GM20431 (cell line): ENCODE measurements around the gene STON1.
"Not testable (repeated sequence)": the region's sequence is repeated elsewhere in the genome, so short reads cannot be mapped to it uniquely, and the experiment has no call there.

Source experiments
- in situ Hi-C: fragments of 300-500 bp; cut with MseI, MboI; formaldehyde crosslinking; loops from one replicate; pipeline ENCODE4 v1.15.0; 2020; ENCODE audit warnings: low sequenced_read_pairs; ENCODE audit not compliant: unreplicated experiment

The STON1 gene

DNA sequence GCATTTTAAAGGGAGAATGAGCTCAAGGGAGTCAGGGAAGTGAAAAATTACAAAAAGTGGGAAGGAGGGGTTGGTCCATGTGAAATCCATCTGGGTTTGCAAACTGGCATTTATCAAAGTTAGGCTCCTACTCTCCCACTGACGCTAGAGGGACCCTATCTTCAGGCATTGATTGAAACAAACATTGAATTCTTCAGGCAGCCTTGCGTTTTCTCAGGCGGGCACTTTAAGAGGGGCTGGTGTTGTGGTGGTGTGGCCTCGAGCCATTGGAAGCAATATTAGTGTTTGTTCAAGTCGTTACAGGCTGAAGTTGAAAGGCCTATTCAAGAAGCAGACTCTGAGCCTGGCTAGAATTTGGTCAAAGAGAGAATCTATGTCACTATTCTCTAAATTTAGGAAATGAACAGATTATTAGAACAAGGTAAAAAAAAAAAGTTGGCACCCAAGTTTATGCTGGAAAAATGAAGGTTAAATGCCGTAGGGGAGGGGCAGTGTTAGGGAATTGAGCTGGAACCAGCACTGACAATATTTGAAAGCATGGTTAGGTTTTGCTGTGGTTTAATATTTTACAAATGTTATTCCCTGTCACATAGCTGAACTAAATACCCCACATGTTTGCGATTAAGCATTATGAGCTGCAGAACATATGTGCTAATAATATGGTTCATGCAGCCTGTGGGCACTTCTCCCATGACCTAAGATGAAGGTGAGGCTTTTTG is 36.8 kb downstream of the STON1 start:
- in situ Hi-C loops, result no loop called here

- in situ Hi-C loops, result no loop called here
These were observed 37.7 kb downstream of the STON1 start for GRCh38 chr2:48567671-48568070.

GRCh38 chr2:48568547-48568946 is 38.6 kb downstream of the STON1 start:
- in situ Hi-C loops, result no loop called here

GRCh38 chr2:48569433-48569832 is 39.5 kb downstream of the STON1 start:
- in situ Hi-C loops, result no loop called here

GRCh38 chr2:48572816-48573215 is 42.9 kb downstream of the STON1 start:
- in situ Hi-C loops, result no loop called here

- in situ Hi-C loops, result no loop called here
These were observed 44.7 kb downstream of the STON1 start for GRCh38 chr2:48574353-48575287.

DNA sequence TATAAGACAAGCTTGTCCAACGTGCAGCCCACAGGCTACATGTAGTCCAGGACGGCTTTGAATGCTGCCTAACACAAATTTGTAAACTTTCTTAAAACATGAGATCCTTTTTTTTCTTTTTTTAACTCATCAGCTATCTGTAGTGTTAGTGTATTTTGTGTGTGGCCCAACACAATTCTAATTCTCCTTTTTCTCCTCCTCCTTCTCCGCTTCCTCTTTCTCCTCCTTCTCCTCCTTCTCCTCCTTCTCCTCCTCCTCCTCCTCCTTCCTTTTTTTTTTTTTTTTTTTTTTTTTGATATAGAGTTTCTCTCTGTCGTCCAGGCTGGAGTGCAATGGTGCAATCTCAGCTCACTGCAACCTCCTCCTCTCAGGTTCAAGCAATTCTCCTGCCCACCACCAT is 48.4 kb downstream of the STON1 start:
- in situ Hi-C loops, result no loop called here

- in situ Hi-C loops, result no loop called here
These were observed 54.0 kb downstream of the STON1 start for GRCh38 chr2:48583961-48584360.

DNA sequence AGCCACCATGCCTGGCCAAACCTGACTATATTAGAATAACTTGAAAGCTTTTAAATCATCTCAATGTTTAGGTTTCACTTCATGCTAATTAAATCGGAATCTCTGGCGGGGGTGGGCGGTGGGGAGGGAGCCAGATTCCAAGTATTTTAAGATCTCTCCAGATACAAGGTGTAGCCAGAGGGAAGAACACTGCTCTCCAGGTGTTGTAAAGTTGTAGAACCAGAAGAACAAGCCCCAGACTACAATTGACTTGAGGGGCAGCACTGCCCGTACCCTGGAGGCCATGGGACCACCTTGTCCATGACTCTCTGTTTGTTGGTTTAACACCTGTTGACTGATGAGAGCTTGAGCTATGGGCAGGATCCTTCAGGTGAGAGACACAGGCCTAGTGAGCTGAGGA is 54.6 kb downstream of the STON1 start:
- in situ Hi-C loops, result no loop called here

DNA sequence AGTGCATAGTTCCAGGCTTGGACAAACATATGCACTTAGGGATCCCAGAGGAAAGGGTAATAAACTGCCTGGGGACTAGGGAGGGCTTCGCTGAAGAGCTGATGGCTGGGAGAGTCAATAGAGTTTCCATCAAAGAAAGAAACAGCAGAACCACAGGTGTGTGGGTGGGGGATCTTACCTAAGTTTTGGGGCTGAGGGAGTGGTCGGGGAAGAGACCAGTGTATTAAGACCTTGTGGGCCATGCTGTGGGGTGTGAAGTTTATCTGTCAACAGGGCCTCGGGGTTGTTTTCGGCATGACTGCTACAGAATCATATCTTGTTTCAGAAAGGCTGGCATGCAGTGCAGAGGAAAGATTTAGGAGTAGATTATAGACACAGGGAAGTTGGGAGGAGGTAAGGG is 56.5 kb downstream of the STON1 start:
- in situ Hi-C loops, result no loop called here

GRCh38 chr2:48587560-48587959 is 57.6 kb downstream of the STON1 start:
- in situ Hi-C loops, result no loop called here

- in situ Hi-C loops, result no loop called here
These were observed 58.0 kb downstream of the STON1 start for GRCh38 chr2:48587961-48588360.

GRCh38 chr2:48588745-48589144 is 58.8 kb downstream of the STON1 start:
- in situ Hi-C loops, result no loop called here

DNA sequence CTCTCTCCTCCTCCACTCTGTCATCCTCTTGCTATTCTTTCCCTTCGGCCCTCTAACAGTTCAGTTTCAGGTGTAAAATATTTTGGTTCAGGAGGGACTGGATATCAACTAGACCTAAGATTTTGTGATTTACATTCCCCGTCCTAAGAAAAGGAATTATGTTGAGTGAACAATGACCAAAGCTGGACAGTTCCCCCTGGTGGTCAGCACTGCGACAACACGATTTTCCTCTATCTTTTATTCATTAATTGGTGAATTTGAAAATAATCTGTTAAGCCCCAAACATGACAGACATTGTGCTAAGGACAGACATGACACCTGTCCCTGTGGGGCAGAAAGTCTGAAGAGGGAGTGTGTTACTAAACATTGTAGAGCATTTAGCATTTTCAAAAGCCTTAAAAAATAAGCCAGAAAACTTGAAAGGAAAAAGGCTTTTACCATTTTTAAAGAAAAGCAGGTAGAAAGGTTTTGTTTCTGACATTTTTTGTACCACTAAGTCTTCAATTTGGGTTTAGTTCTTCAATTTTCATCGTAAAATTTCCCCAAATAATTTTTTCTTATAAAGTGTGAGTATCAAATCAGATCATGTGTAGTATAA is 59.3 kb downstream of the STON1 start:
- in situ Hi-C loops, result no loop called here

- in situ Hi-C loops, result no loop called here
These were observed 60.1 kb downstream of the STON1 start for GRCh38 chr2:48590017-48590416.

DNA sequence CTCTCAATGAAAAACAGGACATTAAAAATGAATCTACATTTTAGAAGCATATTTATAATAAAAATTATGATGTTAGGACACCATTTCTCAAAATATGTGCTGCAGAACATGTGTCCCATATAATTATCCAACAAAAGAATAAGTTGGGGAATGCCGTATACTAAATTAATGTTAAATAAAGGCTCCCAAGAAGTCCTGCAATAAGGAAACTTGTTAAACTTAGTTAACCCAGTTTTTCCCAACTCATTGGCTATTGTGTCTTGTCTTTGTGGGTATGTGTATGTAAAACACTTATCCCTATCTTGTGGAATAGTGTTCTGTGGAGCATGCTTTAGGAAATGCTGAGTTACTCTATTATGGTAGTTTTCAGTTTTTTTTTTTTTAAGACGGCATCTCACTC is 62.1 kb downstream of the STON1 start:
- in situ Hi-C loops, result no loop called here

DNA sequence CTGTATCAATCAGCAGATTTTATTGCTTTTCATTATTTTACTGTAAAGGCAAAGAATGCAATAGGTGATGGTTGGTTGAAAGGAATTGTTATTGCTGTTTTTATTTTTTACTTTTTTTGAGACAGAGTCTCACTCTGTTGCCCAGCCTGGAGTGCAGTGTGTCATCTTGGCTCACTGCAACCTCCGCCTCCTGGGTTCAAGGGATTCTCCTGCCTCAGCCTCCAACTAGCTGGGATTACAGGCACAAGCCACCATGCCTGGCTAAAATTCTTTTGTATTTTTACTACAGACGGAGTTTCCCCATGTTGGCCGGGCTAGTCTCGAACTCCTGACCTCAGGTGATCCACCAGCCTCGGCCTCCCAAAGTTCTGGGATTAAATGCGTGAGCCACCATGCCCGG is 66.8 kb downstream of the STON1 start:
- in situ Hi-C loops, result not testable (repeated sequence)

- in situ Hi-C loops, result no loop called here
These were observed 67.5 kb downstream of the STON1 start for GRCh38 chr2:48597492-48597891.

GRCh38 chr2:48600204-48600813 is 70.4 kb downstream of the STON1 start:
- in situ Hi-C loops, result no loop called here

DNA sequence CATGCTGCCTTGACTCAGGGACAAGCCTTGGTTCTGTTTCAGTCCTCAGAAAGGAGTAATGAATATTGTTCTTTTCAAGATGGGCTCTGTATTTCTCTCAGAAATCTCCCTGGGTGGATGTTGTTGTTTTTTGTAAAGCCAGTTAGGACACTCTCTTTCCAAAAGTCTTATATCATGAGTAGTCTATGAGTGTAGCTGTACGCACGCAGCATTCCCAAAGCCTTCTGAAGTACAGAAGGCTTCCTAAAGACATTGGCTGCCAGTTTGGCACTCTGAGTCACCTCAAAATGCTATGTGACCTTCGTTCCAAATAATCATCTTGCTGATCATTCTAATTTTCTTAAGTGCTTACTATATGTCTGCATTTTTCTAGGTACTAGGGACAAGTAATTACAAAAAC is 71.0 kb downstream of the STON1 start:
- in situ Hi-C loops, result no loop called here

DNA sequence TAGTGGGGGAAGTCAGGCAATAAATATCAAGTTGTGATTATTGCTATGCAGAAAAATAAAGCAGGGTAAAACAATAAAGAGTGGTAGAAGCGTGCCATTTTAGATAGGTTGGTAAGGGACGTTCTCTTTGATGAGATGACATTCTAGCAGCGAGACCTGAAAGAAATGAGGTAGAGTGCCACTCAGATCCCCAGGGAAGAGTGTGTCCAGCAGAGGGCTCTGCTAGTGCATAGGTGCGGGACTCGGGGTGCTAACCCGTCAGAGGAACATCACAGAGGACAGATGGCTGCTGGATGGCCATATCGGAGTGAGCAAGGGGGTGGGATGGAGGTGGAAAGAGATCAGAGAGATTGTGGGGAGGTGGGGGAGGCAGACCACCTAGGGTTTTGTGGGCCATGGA is 71.4 kb downstream of the STON1 start:
- in situ Hi-C loops, result no loop called here
